WTC11 (cell line): Measurements from ENCODE around the gene TSNAXIP1. TPM values are rescaled to one million over a fixed set of nuclear protein-coding genes. Genes with fewer than 3 reads are reported as not detected.

Experiments
- ATAC-seq: fragments of 200-7000 bp; cut with Tn5 transposase; 2 replicates; pipeline ENCODE4 v1.10.0; 2021; ENCODE audit warnings: mild to moderate bottlenecking, moderate library complexity
- CTCF ChIA-PET: fragments of 300-600 bp; sonication (Branson Sonifier 250); formaldehyde crosslinking; loops from one replicate; lab custom pipeline; 2021; ENCODE audit warnings: antibody characterized with exemption; lab: Charles Lee
- POLR2A ChIA-PET: fragments of 350-600 bp; sonication (Branson Sonifier 250); formaldehyde crosslinking; loops from one replicate; lab custom pipeline; 2021; ENCODE audit warnings: antibody characterized with exemption; lab: Charles Lee
- DNase-seq: peaks from one replicate; pipeline ENCODE4 v3.0.0; 2021; ENCODE audit warnings: low spot score
- H3K27ac Mint-ChIP-seq: 2 replicates; pipeline ENCODE4 v1.8.0; 2021; ENCODE audit warnings: mixed read lengths
- H3K27me3 Mint-ChIP-seq: 2 replicates; pipeline ENCODE4 v1.8.0; 2021; ENCODE audit warnings: low read depth, mild to moderate bottlenecking, moderate library complexity, mixed read lengths
- H3K36me3 Mint-ChIP-seq: 2 replicates; pipeline ENCODE4 v1.8.0; 2021; ENCODE audit warnings: mixed read lengths
- H3K4me1 Mint-ChIP-seq: 2 replicates; pipeline ENCODE4 v1.8.0; 2022; ENCODE audit warnings: mixed read lengths
- H3K4me3 Mint-ChIP-seq: 2 replicates; pipeline ENCODE4 v1.8.0; 2021; ENCODE audit warnings: mild to moderate bottlenecking, moderate library complexity, mixed read lengths
- H3K9me3 Mint-ChIP-seq: 2 replicates; pipeline ENCODE4 v1.8.0; 2021; ENCODE audit warnings: mixed read lengths
- CREM ChIP-seq: sonication (generic); formaldehyde crosslinking; IDR thresholded peaks from 2 replicates; pipeline ENCODE4 v1.8.1; 2022; ENCODE audit warnings: mild to moderate bottlenecking, missing genetic modification reagents, moderate library complexity
- ETV6 ChIP-seq: sonication (generic); formaldehyde crosslinking; IDR thresholded peaks from 2 replicates; pipeline ENCODE4 v1.8.1; 2022; ENCODE audit warnings: mild to moderate bottlenecking, missing genetic modification reagents
- FOXJ3 ChIP-seq: sonication (generic); formaldehyde crosslinking; IDR thresholded peaks from 2 replicates; pipeline ENCODE4 v1.9.0; 2021; ENCODE audit warnings: missing genetic modification reagents, mild to moderate bottlenecking, borderline replicate concordance
- FOXP1 ChIP-seq: sonication (generic); formaldehyde crosslinking; IDR thresholded peaks from 2 replicates; pipeline ENCODE4 v1.8.0; 2022; ENCODE audit warnings: missing genetic modification reagents, mild to moderate bottlenecking, moderate library complexity, borderline replicate concordance
- GRHL2 ChIP-seq: fragments of 250-450 bp; sonication (Bioruptor Pico); IDR thresholded peaks from 2 replicates; pipeline ENCODE4 v1.8.0; 2022; ENCODE audit warnings: mild to moderate bottlenecking, moderate library complexity; ENCODE audit not compliant: insufficient replicate concordance, severe bottlenecking
- GTF2I ChIP-seq: fragments of 250-450 bp; sonication (Bioruptor Pico); conservative IDR thresholded peaks from 2 replicates; pipeline ENCODE4 v1.4.0; 2021; ENCODE audit warnings: mild to moderate bottlenecking
- JUN ChIP-seq: sonication (generic); formaldehyde crosslinking; IDR thresholded peaks from 2 replicates; pipeline ENCODE4 v1.8.0; 2023; ENCODE audit warnings: mild to moderate bottlenecking, missing genetic modification reagents
- KAT7 ChIP-seq: sonication (generic); formaldehyde crosslinking; IDR thresholded peaks from 2 replicates; pipeline ENCODE4 v1.8.1; 2023; ENCODE audit warnings: missing genetic modification reagents, mild to moderate bottlenecking, borderline replicate concordance
- MYBL2 ChIP-seq: sonication (generic); formaldehyde crosslinking; IDR thresholded peaks from 2 replicates; pipeline ENCODE4 v1.8.1; 2023; ENCODE audit warnings: mild to moderate bottlenecking, moderate library complexity, missing genetic modification reagents
- NFE2L1 ChIP-seq: sonication (generic); formaldehyde crosslinking; IDR thresholded peaks from 2 replicates; pipeline ENCODE4 v1.8.1; 2023; ENCODE audit warnings: missing genetic modification reagents
- NFYB ChIP-seq: sonication (generic); formaldehyde crosslinking; conservative IDR thresholded peaks from 2 replicates; pipeline ENCODE4 v1.8.0; 2022; ENCODE audit warnings: low read depth, missing genetic modification reagents
- RELA ChIP-seq: sonication (generic); formaldehyde crosslinking; IDR thresholded peaks from 2 replicates; pipeline ENCODE4 v1.8.1; 2022; ENCODE audit warnings: missing genetic modification reagents, mild to moderate bottlenecking, borderline replicate concordance
- SP1 ChIP-seq: sonication (generic); formaldehyde crosslinking; conservative IDR thresholded peaks from 2 replicates; pipeline ENCODE4 v1.8.1; 2022; ENCODE audit warnings: missing genetic modification reagents
- TEAD1 ChIP-seq: sonication (generic); formaldehyde crosslinking; IDR thresholded peaks from 2 replicates; pipeline ENCODE4 v1.8.0; 2022; ENCODE audit warnings: mild to moderate bottlenecking, missing genetic modification reagents
- TEAD4 ChIP-seq: sonication (generic); formaldehyde crosslinking; IDR thresholded peaks from 2 replicates; pipeline ENCODE4 v1.8.0; 2022; ENCODE audit warnings: mild to moderate bottlenecking, missing genetic modification reagents
- ZBTB21 ChIP-seq: sonication (generic); formaldehyde crosslinking; IDR thresholded peaks from 2 replicates; pipeline ENCODE4 v1.8.1; 2023; ENCODE audit warnings: mild to moderate bottlenecking, missing genetic modification reagents, borderline replicate concordance
- ZNF138 ChIP-seq: sonication (generic); formaldehyde crosslinking; conservative IDR thresholded peaks from 2 replicates; pipeline ENCODE4 v1.8.1; 2022; ENCODE audit warnings: mild to moderate bottlenecking, moderate library complexity, missing genetic modification reagents
- ZNF219 ChIP-seq: sonication (generic); formaldehyde crosslinking; IDR thresholded peaks from 2 replicates; pipeline ENCODE4 v1.8.0; 2023; ENCODE audit warnings: missing genetic modification reagents, mild to moderate bottlenecking, borderline replicate concordance
- total RNA-seq: library from RNA; stranded (reverse); gene quantifications from 3 replicates; pipeline ENCODE4 v1.2.3, GENCODE V29; 2021
- TF ChIP-seq, protein P1 (sequence below): sonication (generic); formaldehyde crosslinking; IDR thresholded peaks from 2 replicates; pipeline ENCODE4 v1.8.1; 2023; ENCODE audit warnings: mild to moderate bottlenecking, missing genetic modification reagents
- TF ChIP-seq, protein P2 (sequence below): fragments of 250-450 bp; sonication (Bioruptor Pico); conservative IDR thresholded peaks from 2 replicates; pipeline ENCODE4 v1.9.0; 2021; ENCODE audit warnings: mild to moderate bottlenecking
- TF ChIP-seq, protein P3 (sequence below): sonication (generic); formaldehyde crosslinking; conservative IDR thresholded peaks from 2 replicates; pipeline ENCODE4 v1.8.1; 2022; ENCODE audit warnings: mild to moderate bottlenecking, missing genetic modification reagents
- TF ChIP-seq, protein P4 (sequence below): sonication (generic); formaldehyde crosslinking; IDR thresholded peaks from 2 replicates; pipeline ENCODE4 v1.8.1; 2022; ENCODE audit warnings: mild to moderate bottlenecking, missing genetic modification reagents, moderate library complexity, borderline replicate concordance
- TF ChIP-seq, protein P5 (sequence below): sonication (generic); formaldehyde crosslinking; IDR thresholded peaks from 2 replicates; pipeline ENCODE4 v1.8.1; 2023; ENCODE audit warnings: mild to moderate bottlenecking, missing genetic modification reagents, moderate library complexity
- TF ChIP-seq, protein P6 (sequence below): sonication (generic); formaldehyde crosslinking; IDR thresholded peaks from 2 replicates; pipeline ENCODE4 v1.8.1; 2022; ENCODE audit warnings: missing genetic modification reagents, borderline replicate concordance

The TSNAXIP1 gene
- total RNA-seq, 1 experiment from 2014 or later, result 0.48 TPM

DNA sequence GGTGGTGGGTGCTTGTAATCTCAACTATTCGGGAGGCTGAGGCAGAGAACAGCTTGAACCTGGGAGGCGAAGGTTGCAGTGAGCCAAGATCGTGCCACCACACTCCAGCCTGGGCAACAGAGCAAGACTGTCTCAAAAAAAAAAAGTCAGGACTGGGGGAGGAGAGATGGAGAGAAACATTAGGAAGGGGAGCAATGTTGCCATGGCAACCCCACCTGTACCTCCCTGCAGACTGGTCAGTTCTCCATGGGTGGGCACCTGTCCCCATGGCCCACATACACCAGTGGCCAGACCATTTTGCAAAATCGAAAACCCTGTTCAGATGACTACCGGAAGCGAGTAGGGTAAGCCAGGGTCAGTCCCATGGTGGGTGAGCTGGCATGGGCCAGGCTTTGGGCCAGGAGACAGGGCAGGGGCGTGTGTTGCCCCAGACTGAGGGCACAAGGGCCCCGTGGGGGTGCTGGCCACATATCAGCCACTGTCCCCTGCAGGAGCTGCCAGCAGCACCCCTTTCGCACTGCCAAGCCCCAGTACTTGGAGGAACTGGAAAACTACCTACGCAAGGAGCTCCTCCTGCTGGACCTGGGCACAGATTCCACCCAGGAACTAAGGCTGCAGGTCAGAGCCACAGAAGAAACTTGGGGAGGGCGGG lies 14.0 kb downstream of the TSNAXIP1 start (continued):
- TF ChIP-seq, protein P1, sequence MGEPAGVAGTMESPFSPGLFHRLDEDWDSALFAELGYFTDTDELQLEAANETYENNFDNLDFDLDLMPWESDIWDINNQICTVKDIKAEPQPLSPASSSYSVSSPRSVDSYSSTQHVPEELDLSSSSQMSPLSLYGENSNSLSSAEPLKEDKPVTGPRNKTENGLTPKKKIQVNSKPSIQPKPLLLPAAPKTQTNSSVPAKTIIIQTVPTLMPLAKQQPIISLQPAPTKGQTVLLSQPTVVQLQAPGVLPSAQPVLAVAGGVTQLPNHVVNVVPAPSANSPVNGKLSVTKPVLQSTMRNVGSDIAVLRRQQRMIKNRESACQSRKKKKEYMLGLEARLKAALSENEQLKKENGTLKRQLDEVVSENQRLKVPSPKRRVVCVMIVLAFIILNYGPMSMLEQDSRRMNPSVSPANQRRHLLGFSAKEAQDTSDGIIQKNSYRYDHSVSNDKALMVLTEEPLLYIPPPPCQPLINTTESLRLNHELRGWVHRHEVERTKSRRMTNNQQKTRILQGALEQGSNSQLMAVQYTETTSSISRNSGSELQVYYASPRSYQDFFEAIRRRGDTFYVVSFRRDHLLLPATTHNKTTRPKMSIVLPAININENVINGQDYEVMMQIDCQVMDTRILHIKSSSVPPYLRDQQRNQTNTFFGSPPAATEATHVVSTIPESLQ, result no peak
- no peak for TF ChIP-seq ZNF219 (CRISPR knock-in tag)
- no peak for TF ChIP-seq ETV6 (CRISPR knock-in tag)
- TF ChIP-seq ZBTB21, result no peak
- no peak for TF ChIP-seq GRHL2 (CRISPR knock-in tag)
- TF ChIP-seq, protein P2, sequence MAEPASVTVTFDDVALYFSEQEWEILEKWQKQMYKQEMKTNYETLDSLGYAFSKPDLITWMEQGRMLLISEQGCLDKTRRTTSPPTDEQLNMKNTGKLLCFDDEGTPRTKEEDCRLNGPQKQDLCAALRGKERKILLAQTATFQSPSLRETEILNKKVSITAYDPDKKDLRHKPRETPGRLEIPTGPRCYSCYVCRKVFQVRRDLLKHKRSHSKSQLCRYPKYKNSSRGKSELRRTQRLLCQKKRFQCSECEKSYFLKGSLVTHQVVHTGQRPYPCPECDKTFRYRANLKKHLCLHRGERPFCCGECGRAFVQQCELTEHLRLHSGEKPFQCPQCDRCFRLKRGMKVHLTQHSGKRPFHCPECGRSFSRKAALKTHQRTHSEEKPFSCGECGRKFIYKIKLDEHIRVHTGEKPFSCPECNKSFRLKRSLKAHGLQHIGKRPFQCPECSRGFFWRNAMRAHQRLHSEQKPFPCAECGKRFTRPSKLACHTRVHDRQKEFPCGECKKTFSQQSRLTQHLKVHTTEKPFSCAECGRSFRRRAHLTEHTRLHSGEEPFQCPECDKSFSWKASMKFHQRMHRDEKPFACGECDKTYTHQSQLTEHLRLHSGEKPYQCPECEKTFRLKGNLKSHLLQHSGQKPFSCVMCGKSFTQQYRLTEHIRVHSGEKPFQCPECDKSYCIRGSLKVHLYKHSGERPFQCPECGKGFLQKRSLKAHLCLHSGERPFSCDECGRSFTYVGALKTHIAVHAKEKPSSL, result no peak

DNA sequence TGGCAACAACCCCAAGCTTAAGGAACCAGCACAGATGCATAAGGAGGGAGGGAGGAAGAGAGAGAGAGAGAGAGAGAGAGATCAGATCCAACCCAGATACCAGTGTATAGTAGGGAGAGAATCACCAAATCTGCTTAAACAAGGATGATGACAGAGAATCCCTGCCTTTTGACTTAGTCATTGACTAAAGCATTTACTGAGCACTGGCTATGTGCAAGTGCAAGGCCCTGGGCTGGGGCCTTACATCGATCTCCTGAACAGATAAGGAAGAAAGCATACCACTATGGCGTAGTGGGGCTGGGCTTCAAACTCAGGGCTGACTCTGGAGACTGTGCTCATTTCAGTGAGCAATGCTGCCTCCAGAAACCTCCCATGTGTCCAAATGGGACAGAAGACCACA lies 15.8 kb downstream of the TSNAXIP1 start:
- Mint-ChIP-seq H3K27me3 (no peaks in the 10 kb centered on the region), H3K9me3 (no peaks in the 10 kb centered on the region), H3K36me3 (peaks cover 4% of the 10 kb centered on the region; the same call in 1 of the 2 replicates)
- DNase-seq, result no peak
- POLR2A ChIA-PET, result no interaction called here
- TF ChIP-seq FOXJ3 (no peak), SP1 (CRISPR knock-in tag) (no peak), CREM (no peak), TEAD4 (CRISPR knock-in tag) (no peak), JUN (CRISPR knock-in tag) (no peak), GRHL2 (CRISPR knock-in tag) (no peak), NFE2L1 (CRISPR knock-in tag) (no peak), ZNF138 (no peak), NFYB (CRISPR knock-in tag) (no peak), RELA (CRISPR knock-in tag) (no peak), FOXP1 (CRISPR knock-in tag) (no peak), TEAD1 (no peak), GTF2I (no peak), MYBL2 (no peak), KAT7 (CRISPR knock-in tag) (no peak)
- TF ChIP-seq, protein P3, sequence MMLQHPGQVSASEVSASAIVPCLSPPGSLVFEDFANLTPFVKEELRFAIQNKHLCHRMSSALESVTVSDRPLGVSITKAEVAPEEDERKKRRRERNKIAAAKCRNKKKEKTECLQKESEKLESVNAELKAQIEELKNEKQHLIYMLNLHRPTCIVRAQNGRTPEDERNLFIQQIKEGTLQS (CRISPR knock-in tag), result no peak
- TF ChIP-seq, protein P4, sequence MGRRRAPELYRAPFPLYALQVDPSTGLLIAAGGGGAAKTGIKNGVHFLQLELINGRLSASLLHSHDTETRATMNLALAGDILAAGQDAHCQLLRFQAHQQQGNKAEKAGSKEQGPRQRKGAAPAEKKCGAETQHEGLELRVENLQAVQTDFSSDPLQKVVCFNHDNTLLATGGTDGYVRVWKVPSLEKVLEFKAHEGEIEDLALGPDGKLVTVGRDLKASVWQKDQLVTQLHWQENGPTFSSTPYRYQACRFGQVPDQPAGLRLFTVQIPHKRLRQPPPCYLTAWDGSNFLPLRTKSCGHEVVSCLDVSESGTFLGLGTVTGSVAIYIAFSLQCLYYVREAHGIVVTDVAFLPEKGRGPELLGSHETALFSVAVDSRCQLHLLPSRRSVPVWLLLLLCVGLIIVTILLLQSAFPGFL (CRISPR knock-in tag), result no peak
- TF ChIP-seq, protein P5, sequence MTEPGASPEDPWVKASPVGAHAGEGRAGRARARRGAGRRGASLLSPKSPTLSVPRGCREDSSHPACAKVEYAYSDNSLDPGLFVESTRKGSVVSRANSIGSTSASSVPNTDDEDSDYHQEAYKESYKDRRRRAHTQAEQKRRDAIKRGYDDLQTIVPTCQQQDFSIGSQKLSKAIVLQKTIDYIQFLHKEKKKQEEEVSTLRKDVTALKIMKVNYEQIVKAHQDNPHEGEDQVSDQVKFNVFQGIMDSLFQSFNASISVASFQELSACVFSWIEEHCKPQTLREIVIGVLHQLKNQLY (CRISPR knock-in tag), result no peak
- TF ChIP-seq, protein P6, sequence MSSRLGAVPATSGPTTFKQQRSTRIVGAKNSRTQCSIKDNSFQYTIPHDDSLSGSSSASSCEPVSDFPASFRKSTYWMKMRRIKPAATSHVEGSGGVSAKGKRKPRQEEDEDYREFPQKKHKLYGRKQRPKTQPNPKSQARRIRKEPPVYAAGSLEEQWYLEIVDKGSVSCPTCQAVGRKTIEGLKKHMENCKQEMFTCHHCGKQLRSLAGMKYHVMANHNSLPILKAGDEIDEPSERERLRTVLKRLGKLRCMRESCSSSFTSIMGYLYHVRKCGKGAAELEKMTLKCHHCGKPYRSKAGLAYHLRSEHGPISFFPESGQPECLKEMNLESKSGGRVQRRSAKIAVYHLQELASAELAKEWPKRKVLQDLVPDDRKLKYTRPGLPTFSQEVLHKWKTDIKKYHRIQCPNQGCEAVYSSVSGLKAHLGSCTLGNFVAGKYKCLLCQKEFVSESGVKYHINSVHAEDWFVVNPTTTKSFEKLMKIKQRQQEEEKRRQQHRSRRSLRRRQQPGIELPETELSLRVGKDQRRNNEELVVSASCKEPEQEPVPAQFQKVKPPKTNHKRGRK (CRISPR knock-in tag), result no peak
- TF ChIP-seq, all 79 proteins: peak for 0
- H3K4me1 Mint-ChIP-seq, result peaks cover 7% of the 10 kb centered on the region
- ATAC-seq, result no peak
- no peak overlapping the region for H3K4me3 Mint-ChIP-seq
- CTCF ChIA-PET, result interaction anchor here (0.7 to 1.1 kb wide), 2 partner anchors 41 to 43 kb away, joined by 3 to 5 read pairs; no protein-coding TSS in a partner anchor
- no peak overlapping the region for H3K27ac Mint-ChIP-seq
